Small intestine (tissue), 7 donors: ENCODE measurements around the gene TUBGCP5. TPM values are rescaled to one million over a fixed set of nuclear protein-coding genes. Genes with fewer than 3 reads are reported as not detected.
"Not testable (repeated sequence)": the region's sequence is repeated elsewhere in the genome, so short reads cannot be mapped to it uniquely, and the experiment has no call there.

Experiments used
- DNase-seq, 2 donors: peaks; one replicate each; pipeline versions ENCODE4 v3.0.0 to v3.0.0-alpha.2; 2013
- FAIRE-seq: peaks from 2 replicates; lab custom pipeline; 2012; peaks lifted over from hg19 to GRCh38; lab: Jason Lieb, UNC
- H3K27ac ChIP-seq, 3 donors: one replicate each; pipeline ENCODE4 v1.5.1; 2013; ENCODE audit warnings: low read length in 2 of 3, mild to moderate bottlenecking in 2 of 3, control low read depth in 1 of 3, inconsistent platforms in 1 of 3, low read depth in 1 of 3, moderate library complexity in 1 of 3
- H3K27me3 ChIP-seq, 3 donors: one replicate each; pipeline ENCODE4 v1.6.1; 2013; ENCODE audit warnings: low read length in 3 of 3, inconsistent platforms in 1 of 3; ENCODE audit not compliant: control insufficient read depth in 3 of 3, insufficient read depth in 3 of 3
- H3K36me3 ChIP-seq, 3 donors: one replicate each; pipeline ENCODE4 v1.6.1; 2013; ENCODE audit warnings: low read length in 3 of 3, inconsistent platforms in 1 of 3, low read depth in 1 of 3, mild to moderate bottlenecking in 1 of 3, moderate library complexity in 1 of 3; ENCODE audit not compliant: control insufficient read depth in 3 of 3, insufficient read depth in 2 of 3
- H3K4me1 ChIP-seq, 3 donors: one replicate each; pipeline ENCODE4 v1.6.1; 2013; ENCODE audit warnings: low read length in 2 of 3, inconsistent platforms in 1 of 3, low read depth in 1 of 3, mild to moderate bottlenecking in 1 of 3, moderate library complexity in 1 of 3; ENCODE audit not compliant: control insufficient read depth in 3 of 3, insufficient read depth in 2 of 3
- H3K4me3 ChIP-seq, 3 donors: one replicate each; pipeline ENCODE4 v1.5.1; 2013; ENCODE audit warnings: low read length in 3 of 3, control low read depth in 1 of 3, inconsistent platforms in 1 of 3, low read depth in 1 of 3, mild to moderate bottlenecking in 1 of 3, moderate library complexity in 1 of 3
- H3K9me3 ChIP-seq, 2 donors: one replicate each; pipeline ENCODE4 v1.6.1; 2013; ENCODE audit warnings: low read depth in 1 of 2, low read length in 1 of 2; ENCODE audit not compliant: control insufficient read depth in 2 of 2, insufficient read depth in 1 of 2
- WGBS, 3 donors: extraction: QIAGEN DNeasy Blood & Tissue Kit; methylation state at CpG; one replicate each; pipeline ENCODE4 v1.1.7; 2013; 5-methylcytosine and 5-hydroxymethylcytosine counted together
- polyA plus RNA-seq, 4 donors: library from polyadenylated mRNA; stranded (reverse) in 3 of 4; unstranded in 1 of 4; fragments of 200-250 nt in 3 of 4; fragments of 120-200 nt in 1 of 4; gene quantifications; one replicate each; pipeline versions ENCODE4 v1.2.1 to v1.2.3, GENCODE V29; 2013
- donor health status: healthy with polysubstance abuse.
- donor health status: control.
- donor health status: control.
- donor health status: Bipolar disorder and iron deficiency.
- donor health status: healthy.

TUBGCP5 gene
- polyA plus RNA-seq, 4 donors, result 3.0 to 16.6 (median 6.1) TPM

- H3K27me3 ChIP-seq, result no peaks in the 10 kb centered on the region
- H3K36me3 ChIP-seq, result peaks cover 18 to 38% (median 21%) of the 10 kb centered on the region in 3 donors
- H3K4me3 ChIP-seq, result no peak overlapping the region
- 98 to 99% (median 98%) methylated on average over 5 of the region's 5 CpGs for WGBS, 3 donors
- FAIRE-seq, result no peak
- H3K4me1 ChIP-seq, result no peaks in the 10 kb centered on the region
- no peak overlapping the region for H3K27ac ChIP-seq
- no peaks in the 10 kb centered on the region for H3K9me3 ChIP-seq
- no peak for DNase-seq
Measured at GRCh38 chr15:23003736-23004135, 35.6 kb downstream of the TUBGCP5 start.

GRCh38 chr15:23002920-23003319, 36.4 kb downstream of the TUBGCP5 start:
- DNase-seq (no peak), FAIRE-seq (no peak)
- H3K9me3 ChIP-seq, result no peaks in the 10 kb centered on the region
- H3K27ac ChIP-seq, result no peak overlapping the region
- H3K36me3 ChIP-seq, result peaks cover 17 to 34% (median 21%) of the 10 kb centered on the region in 3 donors
- no peaks in the 10 kb centered on the region for H3K27me3 ChIP-seq
- 83 to 95% (median 84%) methylated on average over 2 of the region's 2 CpGs for WGBS, 3 donors
- no peak overlapping the region for H3K4me3 ChIP-seq
- no peaks in the 10 kb centered on the region for H3K4me1 ChIP-seq

- no peaks in the 10 kb centered on the region for H3K27me3 ChIP-seq
- peaks cover 2 to 19% (median 4%) of the 10 kb centered on the region in 3 donors for H3K36me3 ChIP-seq
- no peak for FAIRE-seq
- no peak overlapping the region for H3K27ac ChIP-seq
- H3K4me1 ChIP-seq, result no peaks in the 10 kb centered on the region
- no peaks in the 10 kb centered on the region for H3K9me3 ChIP-seq
- WGBS, 3 donors, result 94 to 96% (median 94%) methylated on average over 7 of the region's 7 CpGs
- DNase-seq, result no peak
- no peak overlapping the region for H3K4me3 ChIP-seq
Measured at GRCh38 chr15:22995795-22996194, 43.6 kb downstream of the TUBGCP5 start.

GRCh38 chr15:22992024-22992326, 47.4 kb downstream of the TUBGCP5 start:
- FAIRE-seq (no peak), DNase-seq (no peak)
- H3K27ac ChIP-seq, result no peak overlapping the region
- H3K27me3 ChIP-seq, result no peaks in the 10 kb centered on the region
- H3K36me3 ChIP-seq, result peaks cover 0 to 13% (median 2%) of the 10 kb centered on the region in 3 donors
- no peaks in the 10 kb centered on the region for H3K4me1 ChIP-seq
- H3K4me3 ChIP-seq, result no peak overlapping the region
- no peaks in the 10 kb centered on the region for H3K9me3 ChIP-seq
- WGBS, 3 donors, result 60 to 72% (median 65%) methylated on average over 5 of the region's 5 CpGs

- Histone ChIP-seq H3K27me3 (no peaks in the 10 kb centered on the region), H3K9me3 (no peaks in the 10 kb centered on the region), H3K4me1 (no peaks in the 10 kb centered on the region), H3K27ac (no peak overlapping the region), H3K36me3 (peaks cover 0 to 6% (median 2%) of the 10 kb centered on the region in 3 donors), H3K4me3 (no peak overlapping the region)
- no peak for DNase-seq
- FAIRE-seq, result no peak
- 70 to 82% (median 71%) methylated on average over 7 of the region's 7 CpGs for WGBS, 3 donors
Measured at GRCh38 chr15:22989576-22990477, 49.5 kb downstream of the TUBGCP5 start.

GRCh38 chr15:22988811-22989210, 50.6 kb downstream of the TUBGCP5 start:
- peaks cover 0 to 2% (median 0%) of the 10 kb centered on the region in 3 donors for H3K36me3 ChIP-seq
- no peaks in the 10 kb centered on the region for H3K27me3 ChIP-seq
- 87 to 92% (median 91%) methylated on average over 7 of the region's 7 CpGs for WGBS, 3 donors
- DNase-seq (no peak), FAIRE-seq (no peak)
- no peak overlapping the region for H3K4me3 ChIP-seq
- no peaks in the 10 kb centered on the region for H3K4me1 ChIP-seq
- H3K9me3 ChIP-seq, result no peaks in the 10 kb centered on the region
- no peak overlapping the region for H3K27ac ChIP-seq

- 86 to 88% (median 87%) methylated on average over 11 of the region's 11 CpGs for WGBS, 3 donors
- not testable (repeated sequence) for FAIRE-seq, H3K27me3 ChIP-seq, H3K36me3 ChIP-seq, H3K4me1 ChIP-seq, H3K27ac ChIP-seq, DNase-seq, H3K4me3 ChIP-seq, H3K9me3 ChIP-seq
Measured at GRCh38 chr15:22981931-22982330, 57.4 kb downstream of the TUBGCP5 start.

- Histone ChIP-seq H3K9me3 (no peaks in the 10 kb centered on the region), H3K27me3 (no peaks in the 10 kb centered on the region), H3K4me1 (peaks cover 2 to 4% (median 3%) of the 10 kb centered on the region in 3 donors), H3K36me3 (no peaks in the 10 kb centered on the region), H3K4me3 (peak overlapping the region; percentile 69 to 97 (median 84)), H3K27ac (peak overlapping the region in 2 of 3 donors; percentile 0 to 92)
- DNase-seq (no peak), FAIRE-seq (no peak)
- WGBS, 3 donors, result 64 to 69% (median 65%) methylated on average over 30 of the region's 30 CpGs
Measured at GRCh38 chr15:22981051-22981840, 58.1 kb downstream of the TUBGCP5 start.
